NCI-H446 treated with DMSO at 0.1 percent for 48 hours (cell line): ENCODE data around the gene OR56A4.
"Not testable (repeated sequence)": the region's sequence is repeated elsewhere in the genome, so short reads cannot be mapped to it uniquely, and the experiment has no call there.

ENCODE experiments used
- DNase-seq: peaks from one replicate; lab custom pipeline; 2025; lab: John Stamatoyannopoulos, UW

Gene OR56A4

DNA sequence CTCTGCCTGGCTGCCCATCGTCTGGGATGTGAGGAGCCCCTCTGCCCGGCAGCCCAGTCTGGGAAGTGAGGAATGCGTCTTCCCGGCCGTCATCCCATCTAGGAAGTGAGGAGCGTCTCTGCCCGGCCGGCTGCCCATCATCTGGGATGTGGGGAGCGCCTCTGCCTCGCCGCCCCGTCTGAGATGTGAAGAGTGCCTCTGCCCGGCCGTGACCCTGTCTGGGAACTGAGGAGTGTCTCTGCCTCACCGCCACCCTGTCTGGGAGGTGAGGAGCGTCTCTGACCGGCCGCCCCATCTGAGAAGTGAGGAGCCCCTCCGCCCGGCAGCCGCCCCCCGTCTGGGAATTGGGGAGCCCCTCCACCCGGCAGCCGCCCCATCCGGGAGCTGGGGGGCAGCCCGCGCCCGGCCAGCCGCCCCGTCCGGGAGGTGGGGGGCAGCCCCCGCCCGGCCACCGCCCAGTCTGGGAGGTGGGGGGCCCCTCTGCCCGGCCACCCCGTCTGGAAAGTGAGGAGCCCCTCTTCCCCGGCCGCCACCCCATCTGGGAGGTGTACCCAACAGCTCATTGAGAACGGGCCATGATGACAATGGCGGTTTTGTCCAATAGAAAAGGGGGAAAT lies 45.9 kb downstream of the OR56A4 start:
- DNase-seq: not testable (repeated sequence)

- no peak for DNase-seq
Observed at GRCh38 chr11:5955586-5955985, 51.2 kb downstream of the OR56A4 start.
